Stimulated activated CD8-positive, alpha-beta memory T cell treated with anti-CD3 and anti-CD28 coated beads, Interleukin-7, amount 100 ng/mL, for 4 hours (primary cell): ENCODE data around the gene CCDC187.

ENCODE experiments used
- DNase-seq, 2 donors: peaks; one replicate each; pipeline ENCODE4 v3.0.0-alpha.2; 2020; ENCODE audit warnings: low read depth in 2 of 2

CCDC187 gene

GRCh38 chr9:136297766-136298735 is 5.8 kb downstream of the CCDC187 start:
- DNase-seq = no peak

- DNase-seq = no peak
Observed at GRCh38 chr9:136297016-136297691, 6.7 kb downstream of the CCDC187 start.

- no peak for DNase-seq
Observed at GRCh38 chr9:136296434-136297015, 7.4 kb downstream of the CCDC187 start.

GRCh38 chr9:136295542-136296433 is 8.1 kb downstream of the CCDC187 start:
- DNase-seq = no peak

GRCh38 chr9:136295055-136295454 is 8.8 kb downstream of the CCDC187 start:
- DNase-seq = no peak

DNA sequence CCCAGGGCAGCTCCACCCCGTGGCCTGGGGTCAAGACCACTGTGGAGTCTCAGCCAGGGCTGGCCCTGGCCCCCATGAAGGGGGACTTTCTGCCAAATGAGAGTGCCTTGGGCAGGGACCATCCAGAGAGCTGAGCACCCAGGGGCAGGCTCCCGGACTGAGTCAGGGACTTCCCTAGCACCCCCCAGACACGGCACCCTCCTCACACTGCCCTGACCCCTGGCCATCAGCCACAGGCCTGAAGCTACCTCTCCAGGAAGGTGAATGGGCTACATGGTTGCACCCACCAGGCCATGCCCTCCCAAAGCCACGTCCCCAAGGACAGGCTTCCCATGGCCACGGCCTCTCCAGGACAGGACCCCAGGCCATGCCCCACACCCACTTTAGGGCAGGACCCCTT is 9.5 kb downstream of the CCDC187 start:
- no peak for DNase-seq

GRCh38 chr9:136293476-136294077 is 10.3 kb downstream of the CCDC187 start:
- DNase-seq = no peak

DNA sequence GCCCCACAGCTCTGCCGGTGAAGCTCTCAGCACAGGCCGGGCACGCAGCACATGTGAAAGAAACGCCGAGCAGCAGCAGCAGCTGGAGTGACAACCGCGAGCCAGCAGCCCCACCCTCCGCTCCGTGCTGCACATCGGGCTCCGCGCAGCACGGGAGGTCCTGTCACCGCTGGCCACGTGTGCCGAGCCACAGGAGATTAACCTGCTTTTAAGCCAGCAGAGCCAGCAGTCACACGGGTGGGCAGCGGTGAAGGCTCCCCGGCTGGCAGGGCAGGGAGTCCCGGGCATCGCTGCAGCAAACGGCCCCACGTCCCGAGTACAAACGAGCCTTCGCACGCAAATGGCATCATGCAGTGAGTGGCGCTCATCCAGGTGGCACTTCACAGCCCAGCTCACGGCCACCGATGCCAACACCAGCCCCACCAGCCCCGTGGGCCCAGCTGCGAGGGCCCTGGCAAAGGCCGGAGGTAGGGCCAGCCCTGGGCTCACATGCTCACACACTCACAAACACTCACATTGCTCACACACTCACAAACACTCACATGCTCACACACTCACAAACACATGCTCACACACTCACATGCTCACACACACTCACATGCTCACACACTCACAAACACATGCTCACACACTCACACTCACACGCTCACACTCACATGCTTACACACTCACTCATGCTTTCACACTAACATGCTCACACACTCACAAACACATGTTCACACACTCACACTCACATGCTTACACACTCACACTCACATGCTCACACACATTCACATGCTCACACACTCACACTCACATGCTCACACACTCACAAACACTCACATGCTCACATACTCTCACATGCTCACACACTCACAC is 11.1 kb downstream of the CCDC187 start:
- no peak for DNase-seq

- DNase-seq = no peak
Observed at GRCh38 chr9:136292026-136292538, 11.8 kb downstream of the CCDC187 start.

- DNase-seq = no peak
Observed at GRCh38 chr9:136291306-136292025, 12.4 kb downstream of the CCDC187 start.

- DNase-seq = no peak
Observed at GRCh38 chr9:136290508-136291000, 13.3 kb downstream of the CCDC187 start.

DNA sequence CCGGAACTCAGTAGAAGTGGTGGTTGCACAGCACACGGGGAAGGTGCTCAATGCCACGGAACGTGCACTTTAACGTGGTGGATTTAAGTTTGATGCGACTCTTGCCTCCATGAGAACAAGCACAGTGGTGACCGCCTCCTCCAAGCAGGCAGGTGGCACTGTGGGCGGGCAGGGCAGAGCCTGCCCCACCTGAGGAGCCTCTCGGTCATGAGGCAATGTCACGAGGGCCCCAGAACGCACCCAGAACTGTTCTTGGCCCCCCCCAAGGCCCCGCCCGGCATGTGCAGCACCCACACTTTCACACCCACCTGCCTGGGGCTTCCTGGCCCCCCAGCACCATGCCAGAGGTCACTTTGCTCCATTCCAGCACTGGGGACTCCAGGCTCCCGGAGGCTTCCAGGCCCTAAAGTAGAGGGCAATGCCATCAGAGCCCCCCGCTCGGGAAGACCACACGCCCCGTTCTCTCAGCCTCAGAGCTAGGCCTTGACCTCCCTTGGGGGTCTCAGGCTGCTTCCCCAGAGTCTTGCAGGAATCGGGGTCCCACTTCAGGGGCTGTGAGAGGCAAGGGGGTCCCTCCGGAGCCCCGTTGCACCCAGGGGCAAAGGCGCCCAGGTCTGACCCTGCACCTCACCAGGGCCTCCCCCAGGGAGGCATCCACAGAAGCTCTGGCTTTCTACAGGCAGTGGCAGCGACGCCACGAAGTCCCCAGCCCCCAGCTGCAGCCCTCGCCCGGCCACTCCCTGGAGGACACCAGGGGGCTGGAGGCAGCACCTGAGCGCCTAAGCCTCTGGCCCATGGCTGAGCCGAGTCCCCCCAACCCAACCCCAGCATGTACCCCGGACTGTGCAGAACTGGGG is 14.0 kb downstream of the CCDC187 start:
- no peak for DNase-seq

GRCh38 chr9:136287960-136288753 is 15.7 kb downstream of the CCDC187 start:
- DNase-seq = no peak

GRCh38 chr9:136286987-136287379 is 16.9 kb downstream of the CCDC187 start:
- no peak for DNase-seq

DNA sequence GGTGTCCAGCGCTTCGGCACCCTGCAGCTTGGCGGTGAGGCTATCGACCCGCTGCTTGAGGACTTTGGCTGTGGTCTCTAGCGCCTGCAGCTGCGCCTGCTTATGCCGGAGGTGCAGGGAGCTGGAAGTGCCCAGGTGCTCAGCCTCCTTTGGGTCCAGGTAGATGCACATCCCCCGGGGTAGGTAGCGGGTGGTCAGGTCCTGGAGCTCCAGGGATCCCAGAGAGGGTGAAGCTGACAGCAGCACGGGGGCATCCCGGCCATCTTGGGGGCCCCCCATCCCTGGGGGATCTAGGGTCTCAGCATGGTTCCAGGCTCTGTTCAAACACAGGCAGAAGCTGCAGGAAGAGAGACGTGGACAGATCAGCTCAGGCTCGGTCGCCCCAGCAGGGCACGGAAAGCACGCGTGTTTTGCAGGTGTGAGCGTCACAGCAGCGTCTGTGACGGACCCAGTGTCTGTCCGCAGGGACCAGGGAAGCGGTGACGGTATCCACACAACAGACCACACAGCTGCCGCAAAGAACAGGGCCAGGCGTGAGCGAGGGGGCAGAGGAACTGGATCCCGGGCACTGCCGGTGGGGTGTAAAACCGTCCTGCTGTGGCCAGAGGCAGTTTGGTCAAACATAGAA is 17.4 kb downstream of the CCDC187 start:
- DNase-seq = no peak

- no peak for DNase-seq
Observed at GRCh38 chr9:136285501-136286358, 18.2 kb downstream of the CCDC187 start.
